PFSK-1 (cell line): ENCODE measurements around the gene NDUFV1.

Experiments
- POLR2AphosphoS5 ChIP-seq: IDR thresholded peaks from 2 replicates; pipeline ENCODE4 v1.6.1; 2012; ENCODE audit warnings: low read depth, mild to moderate bottlenecking, control low read depth, low read length, moderate library complexity
- REST ChIP-seq, 2 experiments: IDR thresholded peaks; 2 replicates each; pipeline versions ENCODE4 v1.6.1 to v1.8.0; 2011 to 2012; ENCODE audit warnings: low read depth in 2 of 2, low read length in 2 of 2, control low read depth in 1 of 2, inconsistent platforms in 1 of 2, mild to moderate bottlenecking in 1 of 2, moderate library complexity in 1 of 2; ENCODE audit not compliant: insufficient read depth in 1 of 2
- SIN3A ChIP-seq: IDR thresholded peaks from 2 replicates; pipeline ENCODE4 v1.6.1; 2012; ENCODE audit warnings: mild to moderate bottlenecking, low read length, moderate library complexity, borderline replicate concordance; ENCODE audit not compliant: insufficient read depth

GRCh38 chr11:67636962-67637361 lies 30.2 kb downstream of the NDUFV1 start:
- TF ChIP-seq REST (IDR thresholded peaks at IDR 0.05; ENCODE audit: insufficient read depth in 1 of 2, low read depth in 2 of 2, low read length in 2 of 2) = no peak
- TF ChIP-seq POLR2AphosphoS5 = no peak
- no peak for TF ChIP-seq SIN3A
